Karpas-422 (cell line): ENCODE measurements around the gene ASB2. TPM values are rescaled to one million over a fixed set of nuclear protein-coding genes. Genes with fewer than 3 reads are reported as not detected.

Source experiments
- DNase-seq: peaks from one replicate; pipeline ENCODE4 v3.0.0-alpha.2; 2015
- H2AFZ ChIP-seq: fragments of 200-600 bp; sonication (generic); 2 replicates; pipeline ENCODE4 v1.6.1; 2014; ENCODE audit warnings: antibody characterized with exemption, low read length, mixed read lengths
- H3K27ac ChIP-seq: fragments of 200-600 bp; sonication (generic); 2 replicates; pipeline ENCODE4 v1.5.1; 2014; ENCODE audit warnings: mild to moderate bottlenecking, low read length, moderate library complexity
- H3K27me3 ChIP-seq: fragments of 200-600 bp; sonication (generic); 2 replicates; pipeline ENCODE4 v1.6.1; 2014; ENCODE audit warnings: low read length, mixed read lengths
- H3K36me3 ChIP-seq: fragments of 200-600 bp; sonication (generic); 2 replicates; pipeline ENCODE4 v1.6.1; 2014; ENCODE audit warnings: low read length, mixed read lengths; ENCODE audit not compliant: insufficient read depth
- H3K4me1 ChIP-seq: fragments of 200-600 bp; sonication (generic); 2 replicates; pipeline ENCODE4 v1.6.1; 2014; ENCODE audit warnings: mild to moderate bottlenecking, low read length, mixed read lengths
- H3K4me2 ChIP-seq: fragments of 200-600 bp; sonication (generic); 2 replicates; pipeline ENCODE4 v1.6.1; 2014; ENCODE audit warnings: low read length, low read depth, mild to moderate bottlenecking; ENCODE audit not compliant: poor library complexity, severe bottlenecking
- H3K4me3 ChIP-seq: fragments of 200-600 bp; sonication (generic); 2 replicates; pipeline ENCODE4 v1.5.1; 2014; ENCODE audit warnings: mild to moderate bottlenecking, antibody characterized with exemption, low read length, mixed read lengths
- H3K79me2 ChIP-seq: fragments of 200-600 bp; sonication (generic); 2 replicates; pipeline ENCODE4 v1.6.1; 2014; ENCODE audit warnings: mild to moderate bottlenecking, low read length, mixed read lengths
- H3K9ac ChIP-seq: fragments of 200-600 bp; sonication (generic); 2 replicates; pipeline ENCODE4 v1.6.0; 2014; ENCODE audit warnings: low read length
- H3K9me2 ChIP-seq: fragments of 200-600 bp; sonication (generic), shearing (Covaris generic); replicated peaks from 2 replicates; pipeline ENCODE4 v1.6.0; 2014; ENCODE audit warnings: mild to moderate bottlenecking, low read length, moderate library complexity; ENCODE audit not compliant: insufficient read depth
- H3K9me3 ChIP-seq: fragments of 300-700, 200-600 bp; sonication (generic); 2 replicates; pipeline ENCODE4 v1.6.1; 2014; ENCODE audit warnings: low read length, mixed read lengths
- H4K20me1 ChIP-seq: fragments of 200-600 bp; sonication (generic); 2 replicates; pipeline ENCODE4 v1.6.1; 2014; ENCODE audit warnings: mild to moderate bottlenecking, antibody characterized with exemption, low read length, low read depth; ENCODE audit not compliant: insufficient read depth
- total RNA-seq: library from RNA; depleted of rRNA; stranded (reverse); fragments of >200 nt; shearing (Covaris generic); gene quantifications from 2 replicates; pipeline ENCODE4 v1.2.3, GENCODE V29; 2014; ENCODE audit warnings: low replicate concordance

ASB2 gene
- total RNA-seq, 1 experiment from 2014 or later: 2.3 TPM

DNA sequence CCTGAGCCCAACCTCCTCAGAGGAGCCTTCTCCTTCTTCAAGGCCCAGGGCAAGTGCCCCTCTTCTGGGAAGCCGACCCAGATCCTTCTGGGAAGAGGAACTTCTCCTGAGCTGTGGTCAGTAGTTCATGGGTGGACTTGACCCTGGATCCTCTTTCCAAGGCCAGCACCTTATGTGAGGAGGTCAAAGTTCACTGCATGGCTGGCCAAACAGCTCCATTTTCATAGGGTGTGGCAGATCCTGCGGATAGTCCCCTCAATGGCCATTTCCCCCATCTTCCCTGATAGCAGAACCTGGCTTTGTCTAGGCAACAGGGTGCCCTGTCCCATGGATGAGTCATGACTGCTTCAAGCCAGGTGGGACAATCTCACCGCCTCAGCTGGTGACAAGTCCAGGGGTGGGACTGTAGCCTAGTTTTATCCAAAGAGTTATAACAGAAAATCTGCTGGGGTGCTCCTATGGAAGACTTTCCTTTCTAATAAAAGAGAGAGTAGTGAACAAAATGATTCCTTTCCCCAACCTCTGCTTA, 10.4 kb downstream of the ASB2 start:
- H3K27ac ChIP-seq: no peak overlapping the region
- no peaks in the 10 kb centered on the region for H3K9me2 ChIP-seq
- DNase-seq: no peak
- H3K36me3 ChIP-seq: no peaks in the 10 kb centered on the region
- no peaks in the 10 kb centered on the region for H3K9me3 ChIP-seq
- peaks cover 17% of the 10 kb centered on the region; the same call in 1 of the 2 replicates for H4K20me1 ChIP-seq
- H3K4me2 ChIP-seq: no peak overlapping the region
- no peaks in the 10 kb centered on the region for H3K79me2 ChIP-seq
- H3K4me1 ChIP-seq: peaks cover 48% of the 10 kb centered on the region
- H3K9ac ChIP-seq: no peak overlapping the region
- no peak overlapping the region for H2AFZ ChIP-seq
- no peaks in the 10 kb centered on the region for H3K27me3 ChIP-seq
- no peak overlapping the region for H3K4me3 ChIP-seq

DNA sequence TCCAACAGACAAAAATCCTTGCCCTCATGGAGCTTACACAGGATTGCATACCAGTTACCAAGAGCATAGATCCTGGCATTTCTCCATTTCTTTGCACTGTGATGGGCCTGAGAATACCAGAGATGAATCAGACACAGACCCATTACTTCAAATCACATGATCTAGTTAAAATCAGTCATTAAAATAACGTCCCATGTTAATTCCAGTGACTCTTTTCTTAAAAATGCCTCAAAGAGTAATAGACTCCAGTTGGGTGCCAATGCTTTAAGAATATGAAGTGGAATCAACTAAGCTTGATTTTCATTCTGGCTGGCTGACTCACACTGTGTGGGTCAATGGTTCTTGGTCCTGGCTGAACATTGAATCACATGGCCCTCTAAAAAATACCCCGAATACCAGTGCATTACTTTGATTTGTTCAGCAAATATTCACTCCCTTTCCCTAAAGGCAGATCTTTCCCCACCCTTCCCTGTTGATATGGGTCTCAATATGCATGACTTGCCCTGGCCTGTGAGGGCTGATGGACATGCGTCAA, 11.0 kb downstream of the ASB2 start:
- no peaks in the 10 kb centered on the region for H3K79me2 ChIP-seq
- no peak overlapping the region for H3K4me3 ChIP-seq
- no peaks in the 10 kb centered on the region for H3K9me2 ChIP-seq
- no peak overlapping the region for H3K4me2 ChIP-seq
- peaks cover 13% of the 10 kb centered on the region; the same call in 1 of the 2 replicates for H4K20me1 ChIP-seq
- no peak overlapping the region for H2AFZ ChIP-seq
- no peaks in the 10 kb centered on the region for H3K27me3 ChIP-seq
- no peaks in the 10 kb centered on the region for H3K36me3 ChIP-seq
- H3K4me1 ChIP-seq: peaks cover 41% of the 10 kb centered on the region
- H3K9me3 ChIP-seq: no peaks in the 10 kb centered on the region
- H3K27ac ChIP-seq: no peak overlapping the region
- DNase-seq: no peak
- H3K9ac ChIP-seq: no peak overlapping the region

DNA sequence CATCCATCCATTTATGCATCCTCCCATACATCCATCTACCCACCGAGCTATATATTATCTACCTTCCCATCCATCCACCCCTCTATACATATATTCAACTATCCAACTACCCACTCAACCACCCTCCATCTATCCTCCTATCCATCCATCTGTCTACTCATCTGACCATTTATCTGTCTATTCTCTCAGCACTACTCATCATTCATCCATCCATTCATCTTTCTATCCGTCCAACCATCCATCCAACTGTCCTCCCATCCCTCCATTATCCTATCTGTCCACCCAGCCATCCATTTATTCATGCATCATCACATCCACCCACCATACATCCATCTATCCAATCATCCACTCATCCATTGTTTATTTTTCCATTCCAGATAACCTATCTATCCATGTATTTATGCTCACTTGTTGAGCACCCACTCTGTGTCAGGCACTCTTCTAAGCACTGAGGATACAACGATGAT, 11.5 kb downstream of the ASB2 start:
- Histone ChIP-seq H3K36me3 (no peaks in the 10 kb centered on the region), H3K9ac (no peak overlapping the region), H4K20me1 (peaks cover 13% of the 10 kb centered on the region; the same call in 1 of the 2 replicates), H3K27ac (no peak overlapping the region), H3K27me3 (no peaks in the 10 kb centered on the region), H3K79me2 (no peaks in the 10 kb centered on the region), H3K4me2 (no peak overlapping the region), H3K9me3 (no peaks in the 10 kb centered on the region), H3K4me1 (peaks cover 40% of the 10 kb centered on the region), H3K4me3 (no peak overlapping the region), H3K9me2 (no peaks in the 10 kb centered on the region), H2AFZ (no peak overlapping the region)
- DNase-seq: no peak

DNA sequence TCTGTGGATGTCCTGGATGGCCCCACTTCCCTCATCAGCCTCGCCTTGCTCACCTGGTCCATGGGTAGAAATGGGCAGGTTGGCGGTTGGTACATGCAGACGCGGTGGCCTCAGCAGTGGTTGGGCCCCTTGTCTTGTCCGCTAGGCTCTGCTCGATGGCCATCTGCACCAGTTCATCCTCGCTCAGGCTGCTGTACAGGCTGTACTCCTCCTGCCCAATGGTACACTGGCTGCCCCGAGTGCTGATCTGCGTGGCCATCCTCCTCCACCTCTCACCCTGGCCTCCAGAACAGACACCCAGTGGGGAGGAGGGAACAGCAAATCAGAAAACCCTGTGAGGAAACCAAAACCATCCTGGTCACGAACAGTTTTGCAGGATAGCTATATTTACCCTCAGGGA, 12.1 kb downstream of the ASB2 start:
- H3K4me1 ChIP-seq: peaks cover 40% of the 10 kb centered on the region
- H3K9me2 ChIP-seq: no peaks in the 10 kb centered on the region
- no peaks in the 10 kb centered on the region for H3K27me3 ChIP-seq
- H3K27ac ChIP-seq: no peak overlapping the region
- no peak for DNase-seq
- no peak overlapping the region for H3K9ac ChIP-seq
- 0 out of 2 replicates have a peak, but pooled peaks cover 10% of the 10 kb centered on the region for H4K20me1 ChIP-seq
- no peak overlapping the region for H2AFZ ChIP-seq
- no peaks in the 10 kb centered on the region for H3K36me3 ChIP-seq
- H3K4me2 ChIP-seq: no peak overlapping the region
- no peaks in the 10 kb centered on the region for H3K79me2 ChIP-seq
- H3K9me3 ChIP-seq: no peaks in the 10 kb centered on the region
- H3K4me3 ChIP-seq: no peak overlapping the region

DNA sequence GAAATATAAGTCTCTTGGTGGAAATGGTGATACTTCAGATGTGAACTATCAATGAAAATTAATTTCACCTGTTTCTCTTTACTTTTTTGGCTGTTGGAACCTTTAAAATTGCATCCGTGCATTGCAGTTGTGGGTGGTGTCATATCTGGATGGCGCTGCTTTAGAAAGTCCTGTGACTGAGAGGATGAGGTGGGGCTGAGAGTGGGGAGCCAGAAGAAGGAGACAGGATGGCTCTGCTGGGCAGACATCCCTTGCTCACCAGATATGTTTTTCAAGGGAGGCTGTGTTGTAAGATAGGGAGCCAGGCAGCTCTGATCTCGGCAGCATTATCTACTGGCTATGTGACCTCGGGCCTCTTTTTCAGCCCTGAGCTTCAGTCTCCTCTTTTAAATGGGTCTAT, 12.7 kb downstream of the ASB2 start:
- no peak overlapping the region for H3K9ac ChIP-seq
- H3K4me1 ChIP-seq: peaks cover 39% of the 10 kb centered on the region
- no peaks in the 10 kb centered on the region for H3K9me2 ChIP-seq
- no peaks in the 10 kb centered on the region for H3K79me2 ChIP-seq
- H3K9me3 ChIP-seq: no peaks in the 10 kb centered on the region
- 0 out of 2 replicates have a peak, but pooled peaks cover 9% of the 10 kb centered on the region for H4K20me1 ChIP-seq
- DNase-seq: no peak
- no peak overlapping the region for H3K4me2 ChIP-seq
- no peak overlapping the region for H3K4me3 ChIP-seq
- H2AFZ ChIP-seq: no peak overlapping the region
- H3K36me3 ChIP-seq: no peaks in the 10 kb centered on the region
- no peaks in the 10 kb centered on the region for H3K27me3 ChIP-seq
- H3K27ac ChIP-seq: no peak overlapping the region

DNA sequence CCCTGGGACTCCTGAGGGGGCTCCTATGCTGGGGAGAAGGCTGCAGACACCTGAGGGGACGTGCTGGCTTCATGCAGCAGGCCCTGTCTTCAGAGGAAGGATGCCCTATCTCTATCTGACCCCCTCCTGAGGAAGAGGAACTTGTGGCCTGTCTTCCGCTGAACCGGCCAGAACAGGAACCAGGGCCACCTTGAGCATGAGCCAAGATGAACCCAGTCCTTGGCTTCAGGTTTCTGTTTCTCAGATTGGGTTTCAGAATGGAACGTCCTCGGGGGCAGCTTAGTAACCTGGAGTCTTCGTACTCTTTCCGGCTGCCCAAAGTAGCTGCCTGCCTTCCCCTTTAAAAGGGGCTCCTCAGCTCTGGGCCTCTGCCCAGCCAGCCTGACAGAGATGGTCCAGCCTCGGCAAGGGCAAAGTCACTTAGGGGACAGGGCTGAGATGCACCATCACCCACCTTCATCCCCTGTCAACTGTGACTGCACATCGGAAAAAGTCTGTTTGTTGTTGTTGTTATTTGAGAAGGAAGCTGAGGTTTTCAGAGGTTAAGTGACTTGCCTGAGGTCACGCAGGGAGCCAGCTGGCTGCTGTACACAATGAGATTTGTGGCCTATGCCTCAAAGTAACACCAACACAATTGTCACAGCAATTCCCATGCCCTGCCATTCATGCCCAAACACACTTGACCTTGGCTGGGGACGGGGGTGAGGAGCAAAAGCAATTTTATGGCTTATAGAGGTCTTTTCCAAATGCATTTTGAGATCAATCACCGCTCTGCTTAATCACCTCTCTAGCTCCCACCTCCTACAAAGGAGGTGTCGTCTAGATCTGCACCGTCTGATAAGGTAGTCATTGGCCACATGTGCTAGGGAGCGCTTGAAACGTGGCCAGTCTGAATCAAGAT, 13.4 kb downstream of the ASB2 start:
- Histone ChIP-seq H3K36me3 (no peaks in the 10 kb centered on the region), H2AFZ (no peak overlapping the region; the same call in 1 of the 2 replicates), H3K27ac (no peak overlapping the region), H3K4me1 (peaks cover 32% of the 10 kb centered on the region), H3K79me2 (no peaks in the 10 kb centered on the region), H3K9me2 (no peaks in the 10 kb centered on the region), H3K9ac (peak overlapping the region; percentile 31), H3K4me3 (no peak overlapping the region), H3K9me3 (no peaks in the 10 kb centered on the region), H4K20me1 (0 out of 2 replicates have a peak, but pooled peaks cover 2% of the 10 kb centered on the region), H3K27me3 (no peaks in the 10 kb centered on the region), H3K4me2 (no peak overlapping the region)
- DNase-seq: peak; percentile 74

DNA sequence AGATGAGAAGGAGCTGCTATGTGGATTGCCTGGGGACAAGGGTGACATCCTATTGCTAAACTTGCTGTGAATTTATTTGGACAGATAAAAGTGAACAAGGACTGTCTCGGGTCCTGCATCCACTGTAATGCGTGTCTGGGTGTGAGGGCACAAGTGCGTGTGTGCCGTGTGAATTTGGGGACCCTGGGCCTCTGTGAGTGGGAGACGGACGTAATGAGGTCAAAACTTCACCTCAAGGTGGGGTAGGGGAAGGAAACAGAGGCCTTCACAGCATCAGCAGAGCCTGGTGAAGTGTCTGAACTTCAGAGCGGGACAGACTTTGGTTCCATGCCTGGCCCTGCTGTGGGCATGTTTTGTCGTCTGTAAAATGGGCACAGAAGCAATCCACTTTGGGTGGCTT, 14.8 kb downstream of the ASB2 start:
- Histone ChIP-seq H3K79me2 (no peaks in the 10 kb centered on the region), H3K27ac (no peak overlapping the region), H3K9me3 (no peaks in the 10 kb centered on the region), H3K4me2 (no peak overlapping the region), H4K20me1 (no peaks in the 10 kb centered on the region), H2AFZ (no peak overlapping the region), H3K9ac (no peak overlapping the region), H3K4me1 (peaks cover 23% of the 10 kb centered on the region), H3K4me3 (no peak overlapping the region), H3K36me3 (no peaks in the 10 kb centered on the region), H3K9me2 (no peaks in the 10 kb centered on the region), H3K27me3 (no peaks in the 10 kb centered on the region)
- DNase-seq: no peak

DNA sequence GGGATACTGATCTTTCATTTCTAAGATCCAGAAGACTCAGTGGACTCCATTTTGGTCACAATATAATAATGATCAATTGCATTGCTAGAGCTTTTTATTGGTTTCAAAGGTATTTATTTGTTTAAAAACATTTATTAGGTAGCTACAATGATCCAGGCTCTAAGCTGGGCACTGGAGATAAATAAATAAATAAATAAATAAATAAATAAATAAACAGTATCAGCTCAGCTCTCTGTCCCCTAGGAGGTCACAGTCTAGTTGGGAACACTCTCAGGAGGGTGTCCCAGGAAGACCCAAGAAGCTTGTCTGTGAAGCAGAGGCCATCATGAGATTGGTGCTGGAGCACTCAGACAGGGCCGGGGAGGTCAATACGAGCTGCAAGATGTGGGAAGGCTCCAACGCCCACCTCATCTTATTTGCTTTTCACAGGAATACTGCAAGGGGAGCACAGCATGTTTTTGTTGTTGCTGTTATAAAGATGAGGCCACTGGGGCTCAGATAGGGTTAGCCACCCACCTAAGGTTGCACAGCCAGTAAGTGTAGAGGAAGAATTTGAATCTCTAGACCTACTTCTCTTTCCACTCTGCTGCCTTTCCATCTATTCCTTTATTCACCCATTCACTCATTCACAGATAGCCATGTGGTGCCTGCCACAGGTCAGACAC, 15.5 kb downstream of the ASB2 start:
- Histone ChIP-seq H3K9ac (no peak overlapping the region), H3K4me1 (peaks cover 23% of the 10 kb centered on the region), H3K9me2 (no peaks in the 10 kb centered on the region), H3K4me2 (no peak overlapping the region), H2AFZ (no peak overlapping the region), H3K4me3 (no peak overlapping the region), H3K9me3 (no peaks in the 10 kb centered on the region), H3K27me3 (no peaks in the 10 kb centered on the region), H3K36me3 (no peaks in the 10 kb centered on the region), H4K20me1 (no peaks in the 10 kb centered on the region), H3K27ac (no peak overlapping the region), H3K79me2 (no peaks in the 10 kb centered on the region)
- no peak for DNase-seq
